ENCODE results near the gene ZC3H12D. TPM values are rescaled to one million over a fixed set of nuclear protein-coding genes. Genes with fewer than 3 reads are reported as not detected.
"Not testable (repeated sequence)": the region's sequence is repeated elsewhere in the genome, so short reads cannot be mapped to it uniquely, and the experiment has no call there.

ZC3H12D gene
- total and polyA plus RNA-seq, 2 experiments from 2014 or later, result 0.24 to 0.72 TPM

DNA sequence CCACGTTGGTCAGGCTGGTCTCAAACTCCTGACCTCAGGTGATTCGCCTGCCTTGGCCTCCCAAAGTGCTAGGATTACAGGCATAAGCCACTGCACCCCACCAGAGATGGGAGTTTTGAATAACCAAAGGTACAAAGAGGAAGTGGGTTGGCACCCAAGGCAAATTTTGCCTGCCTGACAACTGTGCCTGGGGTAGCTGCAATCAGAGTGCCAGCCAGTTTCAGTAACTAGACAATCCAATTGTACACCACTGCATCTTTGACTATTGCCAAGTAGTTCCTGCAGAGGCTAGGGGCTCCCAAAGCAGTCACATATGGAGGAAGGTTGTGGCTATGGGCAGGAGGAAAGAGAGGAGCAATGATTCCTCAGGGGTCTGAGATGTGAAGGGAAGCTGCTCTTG lies 16.6 kb downstream of the ZC3H12D start:
- Histone ChIP-seq H3K36me3 (no peaks in the 10 kb centered on the region), H3K4me3 (no peak overlapping the region), H3K27me3 (no peaks in the 10 kb centered on the region), H3K27ac (no peak overlapping the region), H3K4me1 (ENCODE audit: low read depth) (no peaks in the 10 kb centered on the region), H3K9me3 (ENCODE audit: low read depth) (no peaks in the 10 kb centered on the region)
- TF ChIP-seq, protein P1, sequence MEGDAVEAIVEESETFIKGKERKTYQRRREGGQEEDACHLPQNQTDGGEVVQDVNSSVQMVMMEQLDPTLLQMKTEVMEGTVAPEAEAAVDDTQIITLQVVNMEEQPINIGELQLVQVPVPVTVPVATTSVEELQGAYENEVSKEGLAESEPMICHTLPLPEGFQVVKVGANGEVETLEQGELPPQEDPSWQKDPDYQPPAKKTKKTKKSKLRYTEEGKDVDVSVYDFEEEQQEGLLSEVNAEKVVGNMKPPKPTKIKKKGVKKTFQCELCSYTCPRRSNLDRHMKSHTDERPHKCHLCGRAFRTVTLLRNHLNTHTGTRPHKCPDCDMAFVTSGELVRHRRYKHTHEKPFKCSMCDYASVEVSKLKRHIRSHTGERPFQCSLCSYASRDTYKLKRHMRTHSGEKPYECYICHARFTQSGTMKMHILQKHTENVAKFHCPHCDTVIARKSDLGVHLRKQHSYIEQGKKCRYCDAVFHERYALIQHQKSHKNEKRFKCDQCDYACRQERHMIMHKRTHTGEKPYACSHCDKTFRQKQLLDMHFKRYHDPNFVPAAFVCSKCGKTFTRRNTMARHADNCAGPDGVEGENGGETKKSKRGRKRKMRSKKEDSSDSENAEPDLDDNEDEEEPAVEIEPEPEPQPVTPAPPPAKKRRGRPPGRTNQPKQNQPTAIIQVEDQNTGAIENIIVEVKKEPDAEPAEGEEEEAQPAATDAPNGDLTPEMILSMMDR (IDR thresholded peaks at IDR 0.05; ENCODE audit: low read depth, low read length), result no peak
- DNase-seq (ENCODE audit: low read depth in 1 of 2, low spot score in 1 of 2), result no peak

DNA sequence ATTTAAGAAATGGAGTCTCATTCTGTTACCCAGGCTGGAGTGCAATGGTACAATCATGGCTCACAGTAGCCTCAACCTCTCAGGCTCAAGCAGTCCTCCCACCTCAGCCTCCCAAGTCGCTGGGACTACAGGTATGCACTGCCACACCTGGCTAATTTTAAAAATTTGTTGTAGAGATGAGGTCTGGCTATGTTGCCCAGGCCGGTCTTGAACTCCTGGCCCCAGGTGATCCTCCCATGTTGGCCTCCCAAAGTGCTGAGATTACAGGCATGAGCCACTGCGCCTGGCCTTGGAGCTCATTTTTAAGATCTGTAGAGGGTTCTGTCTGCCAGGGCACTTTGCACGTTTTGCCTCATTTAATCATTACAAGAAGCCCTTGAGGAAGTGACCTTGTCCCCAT lies 17.5 kb downstream of the ZC3H12D start:
- Histone ChIP-seq H3K36me3 (no peaks in the 10 kb centered on the region), H3K4me3 (no peak overlapping the region), H3K9me3 (ENCODE audit: low read depth) (no peaks in the 10 kb centered on the region), H3K27ac (no peak overlapping the region), H3K27me3 (no peaks in the 10 kb centered on the region), H3K4me1 (ENCODE audit: low read depth) (no peaks in the 10 kb centered on the region)
- TF ChIP-seq, protein P1 (IDR thresholded peaks at IDR 0.05; ENCODE audit: low read depth, low read length), result no peak
- DNase-seq (ENCODE audit: low read depth in 1 of 2, low spot score in 1 of 2), result no peak

DNA sequence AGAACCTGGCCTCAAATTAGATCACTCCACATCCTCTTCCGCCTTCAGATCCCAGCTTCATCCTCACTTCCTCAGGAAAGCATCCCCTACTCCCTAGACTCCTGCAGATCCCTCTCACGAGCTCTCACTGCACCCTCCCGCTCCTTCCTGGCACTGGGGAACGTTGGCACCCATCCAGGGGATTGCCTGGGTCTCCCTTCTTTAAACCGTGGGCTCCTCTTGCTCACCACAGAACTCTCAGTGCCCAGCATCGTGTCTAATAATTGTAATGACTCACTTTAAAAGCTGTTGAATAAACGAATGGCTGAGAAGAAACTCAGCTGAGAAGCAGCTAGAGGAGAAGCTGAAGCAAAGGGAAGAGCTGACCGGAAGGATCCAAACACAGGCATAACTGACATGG lies 20.4 kb downstream of the ZC3H12D start:
- Histone ChIP-seq H3K27me3 (no peaks in the 10 kb centered on the region), H3K4me1 (ENCODE audit: low read depth) (no peaks in the 10 kb centered on the region), H3K9me3 (ENCODE audit: low read depth) (no peaks in the 10 kb centered on the region), H3K4me3 (no peak overlapping the region), H3K27ac (no peak overlapping the region), H3K36me3 (no peaks in the 10 kb centered on the region)
- TF ChIP-seq, protein P1 (IDR thresholded peaks at IDR 0.05; ENCODE audit: low read depth, low read length), result no peak
- no peak for DNase-seq (ENCODE audit: low read depth in 1 of 2, low spot score in 1 of 2)

DNA sequence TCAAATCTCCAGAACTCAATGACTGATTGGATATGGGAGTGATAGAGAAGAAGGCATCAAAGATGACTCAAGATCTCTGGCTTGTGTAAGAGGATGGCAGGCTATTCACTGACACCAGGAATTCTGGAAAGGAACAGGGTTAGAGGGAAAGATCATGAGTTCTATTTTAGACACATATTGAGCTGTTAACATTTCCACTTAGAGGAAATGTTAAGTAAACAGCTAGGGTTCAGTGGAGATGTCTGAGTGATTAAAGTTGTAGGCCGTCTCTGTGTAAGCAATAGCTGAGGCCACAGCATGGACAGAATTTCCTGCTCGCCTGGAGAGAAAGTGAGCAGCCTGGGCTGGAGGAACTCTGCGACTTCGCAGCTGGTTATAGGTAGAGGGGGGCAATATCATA lies 21.0 kb downstream of the ZC3H12D start:
- Histone ChIP-seq H3K27ac (no peak overlapping the region), H3K27me3 (no peaks in the 10 kb centered on the region), H3K4me3 (no peak overlapping the region), H3K9me3 (ENCODE audit: low read depth) (no peaks in the 10 kb centered on the region), H3K4me1 (ENCODE audit: low read depth) (no peaks in the 10 kb centered on the region), H3K36me3 (no peaks in the 10 kb centered on the region)
- TF ChIP-seq, protein P1 (IDR thresholded peaks at IDR 0.05; ENCODE audit: low read depth, low read length), result no peak
- no peak for DNase-seq (ENCODE audit: low read depth in 1 of 2, low spot score in 1 of 2)

DNA sequence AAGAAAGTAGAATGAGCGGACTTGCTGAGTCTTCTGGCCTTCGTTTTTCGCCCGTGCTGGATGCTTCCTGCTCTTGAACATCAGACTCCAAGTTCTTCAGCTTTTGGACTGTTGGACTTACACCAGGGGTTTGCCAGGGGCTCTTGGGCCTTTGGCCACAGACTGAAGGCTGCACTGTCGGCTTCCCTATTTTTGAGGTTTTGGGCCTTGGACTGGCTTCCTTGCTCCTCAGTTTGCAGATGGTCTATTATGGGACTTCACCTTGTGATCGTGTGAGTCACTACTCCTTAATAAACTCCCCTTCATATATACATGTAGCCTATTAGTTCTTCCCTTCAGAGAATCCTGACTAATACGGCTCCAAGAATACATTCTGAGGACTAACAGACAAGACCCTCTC lies 22.1 kb downstream of the ZC3H12D start:
- H3K4me1 ChIP-seq (ENCODE audit: low read depth); H3K9me3 ChIP-seq (ENCODE audit: low read depth); H3K36me3 ChIP-seq; H3K4me3 ChIP-seq; H3K27ac ChIP-seq; H3K27me3 ChIP-seq; DNase-seq (ENCODE audit: low read depth in 1 of 2, low spot score in 1 of 2): not testable (repeated sequence)

DNA sequence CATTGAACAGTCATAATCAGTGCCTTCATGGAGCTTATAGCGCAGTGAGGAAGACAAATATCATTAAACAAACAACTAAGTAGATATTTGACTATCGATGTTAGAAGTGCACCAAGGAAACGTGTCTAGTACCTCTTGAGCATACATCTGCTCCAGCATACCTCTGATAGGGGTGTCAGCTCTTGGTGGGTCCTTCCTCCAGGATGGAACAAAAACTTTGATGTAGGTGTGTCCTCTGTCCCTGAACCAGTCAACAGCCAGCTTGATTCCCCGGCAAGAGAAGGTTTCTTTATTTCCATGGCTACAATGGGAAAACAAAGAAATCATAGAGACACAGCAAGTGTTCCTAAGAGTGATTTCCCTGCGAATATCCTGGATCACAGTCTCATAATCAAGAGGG lies 23.1 kb downstream of the ZC3H12D start:
- no peak for DNase-seq (ENCODE audit: low read depth in 1 of 2, low spot score in 1 of 2)
- no peaks in the 10 kb centered on the region for H3K9me3 ChIP-seq (ENCODE audit: low read depth)
- no peaks in the 10 kb centered on the region for H3K27me3 ChIP-seq
- TF ChIP-seq, protein P1 (IDR thresholded peaks at IDR 0.05; ENCODE audit: low read depth, low read length), result no peak
- H3K36me3 ChIP-seq, result no peaks in the 10 kb centered on the region
- no peak overlapping the region for H3K27ac ChIP-seq
- H3K4me1 ChIP-seq (ENCODE audit: low read depth), result no peaks in the 10 kb centered on the region
- H3K4me3 ChIP-seq, result no peak overlapping the region

DNA sequence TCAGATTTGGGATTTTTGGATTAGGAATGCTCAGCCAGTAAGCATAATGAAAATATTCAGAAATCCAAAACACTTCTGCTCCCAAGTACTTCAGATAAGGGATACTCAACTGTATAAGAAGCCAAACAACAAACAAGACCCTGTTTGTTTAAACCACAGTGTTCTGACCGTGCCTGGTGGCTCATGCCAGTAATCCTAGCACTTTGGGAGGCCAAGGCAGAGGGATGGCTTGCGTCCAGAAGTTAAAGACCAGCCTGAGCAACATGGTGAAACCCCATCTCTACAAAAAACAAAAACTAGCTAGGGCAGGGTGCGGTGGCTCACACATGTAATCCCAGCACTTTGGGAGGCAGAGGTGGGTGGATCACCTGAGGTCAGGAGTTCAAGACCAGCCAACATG lies 24.6 kb downstream of the ZC3H12D start:
- H3K4me3 ChIP-seq; H3K36me3 ChIP-seq; H3K27ac ChIP-seq; H3K4me1 ChIP-seq (ENCODE audit: low read depth); H3K27me3 ChIP-seq; DNase-seq (ENCODE audit: low read depth in 1 of 2, low spot score in 1 of 2); H3K9me3 ChIP-seq (ENCODE audit: low read depth): not testable (repeated sequence)

Measured in cardiac muscle cell (in vitro differentiated cells and primary cell).